Superior temporal gyrus (tissue), 1 donor: ENCODE results near the gene CEP126.
"Not testable (repeated sequence)": the region's sequence is repeated elsewhere in the genome, so short reads cannot be mapped to it uniquely, and the experiment has no call there.

Experiments used
- DNase-seq: peaks from one replicate; pipeline ENCODE4 v3.0.0-alpha.2; 2016; ENCODE audit errors: extremely low spot score

The CEP126 gene

DNA sequence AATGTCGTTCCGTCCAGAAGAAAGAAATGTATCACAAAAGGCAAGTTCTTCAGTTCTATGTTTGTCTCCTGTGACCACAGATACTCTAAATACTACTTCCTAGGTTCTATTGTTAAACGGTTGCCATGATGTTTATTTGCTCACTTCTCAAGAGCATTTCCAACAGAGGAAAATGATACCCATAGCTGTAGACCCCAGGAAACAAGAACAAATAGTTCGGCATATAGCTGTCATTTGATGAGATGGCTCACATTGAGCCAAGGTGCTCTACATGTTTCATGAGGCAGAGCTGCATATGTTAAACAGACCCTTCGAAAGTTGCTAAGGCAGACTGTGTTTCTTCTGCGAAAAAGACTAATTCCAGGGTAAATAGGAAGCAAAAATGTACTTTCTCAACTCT lies 16.9 kb downstream of the CEP126 start:
- no peak for DNase-seq

GRCh38 chr11:101940901-101941520 lies 26.2 kb downstream of the CEP126 start:
- no peak for DNase-seq

DNA sequence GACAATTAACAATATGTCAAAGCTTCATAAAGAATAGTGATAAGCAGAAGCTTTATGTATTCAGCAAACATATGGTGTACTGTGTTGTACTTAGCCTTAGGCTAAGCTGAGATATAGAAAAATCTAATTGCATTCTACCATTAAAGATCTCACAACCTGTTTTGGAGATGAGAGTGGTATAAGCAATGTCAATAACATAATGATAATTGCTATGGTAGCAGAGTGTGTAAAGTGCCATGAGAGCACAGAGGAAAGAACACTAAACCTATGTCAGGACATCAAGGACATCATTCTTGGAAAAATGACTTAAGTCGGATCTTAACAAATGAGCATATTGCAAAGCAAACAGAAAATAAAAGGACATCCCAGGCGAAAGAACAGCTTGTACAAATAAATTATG lies 30.1 kb downstream of the CEP126 start:
- DNase-seq, result no peak

- no peak for DNase-seq
These were observed 30.6 kb downstream of the CEP126 start for GRCh38 chr11:101945448-101945847.

DNA sequence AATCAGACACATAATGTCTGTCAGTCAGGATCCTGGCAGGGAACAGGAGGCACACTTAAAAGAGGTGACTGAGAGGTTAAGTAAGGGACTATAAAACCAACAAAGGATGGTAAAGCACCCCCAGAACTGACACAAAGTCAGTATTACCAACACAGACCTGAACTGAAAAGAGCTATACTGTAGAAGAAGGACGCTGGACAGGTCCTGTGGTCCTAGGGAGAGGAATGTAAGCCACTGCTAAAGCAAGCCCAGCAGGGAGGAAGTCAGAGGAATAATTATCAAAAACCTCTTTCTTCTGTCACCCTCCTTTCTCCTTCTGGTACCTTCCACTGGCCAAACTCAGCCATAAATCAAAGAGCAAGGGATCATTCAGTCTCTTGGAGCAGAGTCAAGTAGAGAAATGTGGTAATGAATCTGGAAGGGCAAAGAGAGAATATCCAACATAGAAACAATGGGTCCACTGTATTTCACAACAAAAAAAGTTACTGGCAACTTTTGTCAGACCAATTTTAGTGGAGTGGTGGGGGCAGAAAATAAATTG lies 34.9 kb downstream of the CEP126 start:
- DNase-seq, result no peak

- DNase-seq, result no peak
These were observed 40.5 kb downstream of the CEP126 start for GRCh38 chr11:101955278-101955677.

DNA sequence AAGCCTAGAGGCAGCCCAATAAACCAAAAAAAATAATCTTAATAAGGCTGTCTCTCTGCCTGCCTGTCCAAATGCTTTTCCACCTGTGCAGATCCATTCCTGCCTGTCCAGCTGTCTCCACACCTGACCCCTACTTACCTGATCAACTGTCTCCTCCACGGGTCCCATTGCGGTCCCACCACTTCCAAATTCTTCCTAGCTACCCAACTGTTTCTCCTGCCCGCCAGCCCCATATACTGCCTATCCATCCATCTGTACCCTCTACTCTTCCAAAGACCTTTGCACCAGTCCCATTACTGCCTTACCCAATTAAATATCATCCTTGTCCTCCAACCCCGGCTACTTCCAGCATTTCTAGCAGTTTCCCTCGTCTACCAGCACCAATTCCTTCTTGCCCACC lies 40.9 kb downstream of the CEP126 start:
- DNase-seq, result no peak

GRCh38 chr11:101960231-101960630 lies 45.4 kb downstream of the CEP126 start:
- DNase-seq, result no peak

- not testable (repeated sequence) for DNase-seq
These were observed 49.4 kb downstream of the CEP126 start for GRCh38 chr11:101964200-101964599.

DNA sequence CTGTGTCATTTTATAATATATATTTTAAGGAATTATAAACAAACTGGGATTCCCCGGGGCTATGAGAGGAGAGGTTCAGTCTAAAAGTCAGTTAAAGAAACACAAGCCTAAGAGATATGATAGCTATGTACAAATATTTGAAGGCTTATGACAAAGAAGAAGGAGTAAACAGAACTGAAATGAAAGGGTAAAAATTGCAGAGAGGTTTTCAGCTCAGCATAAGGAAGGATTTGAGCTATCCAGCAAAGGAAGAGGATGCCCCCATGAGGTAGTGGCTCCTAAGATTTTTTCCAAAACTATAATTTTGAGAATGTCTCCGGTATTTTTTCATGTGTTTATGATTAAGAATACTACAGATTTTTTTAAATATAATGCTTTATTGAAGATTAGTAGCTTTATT lies 59.4 kb downstream of the CEP126 start:
- DNase-seq, result no peak

- no peak for DNase-seq
These were observed 60.0 kb downstream of the CEP126 start for GRCh38 chr11:101974771-101975170.

GRCh38 chr11:101975734-101976133 lies 60.9 kb downstream of the CEP126 start:
- no peak for DNase-seq

DNA sequence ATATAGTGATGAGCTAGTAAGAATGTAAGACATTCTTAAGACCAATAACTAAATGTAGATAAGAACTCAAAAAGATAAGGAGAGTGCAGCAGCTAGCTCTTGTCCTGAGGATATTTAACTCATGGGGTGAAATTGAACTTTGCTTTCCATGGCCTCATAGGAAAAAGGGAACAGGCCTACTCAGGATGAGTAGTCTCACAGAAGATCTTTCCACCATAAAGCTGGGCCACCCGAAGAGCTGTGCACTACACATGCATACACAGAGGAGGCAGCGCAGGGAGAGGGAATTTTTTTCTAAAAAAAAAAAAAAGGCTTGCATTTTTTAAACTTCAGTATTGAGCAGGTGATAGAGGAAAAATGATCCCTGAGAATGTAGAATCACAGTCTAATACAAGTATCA lies 72.6 kb downstream of the CEP126 start:
- DNase-seq, result no peak

GRCh38 chr11:101993172-101993571 lies 78.4 kb downstream of the CEP126 start:
- no peak for DNase-seq

DNA sequence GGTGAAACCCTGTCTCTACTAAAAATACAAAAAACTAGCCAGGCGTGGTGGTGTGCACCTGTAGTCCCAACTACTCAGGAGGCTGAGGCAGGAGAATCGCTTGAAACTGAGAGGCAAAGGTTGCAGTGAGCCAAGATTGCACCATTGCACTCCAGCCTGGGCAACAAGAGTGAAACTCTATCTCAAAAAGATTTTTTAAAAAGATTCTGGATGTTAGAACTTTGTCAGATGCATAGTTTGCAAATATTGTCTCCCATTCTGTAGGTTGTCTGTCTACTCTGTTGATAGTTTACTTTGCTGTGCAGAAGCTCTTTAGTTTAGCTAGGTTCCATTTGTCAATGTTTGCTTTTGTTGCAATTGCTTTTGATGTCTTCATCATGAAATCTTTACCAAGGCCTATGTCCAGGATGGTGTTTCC lies 79.3 kb downstream of the CEP126 start:
- not testable (repeated sequence) for DNase-seq

GRCh38 chr11:101996111-101996510 lies 81.3 kb downstream of the CEP126 start:
- no peak for DNase-seq

- no peak for DNase-seq
These were observed 87.0 kb downstream of the CEP126 start for GRCh38 chr11:102001657-102002338.

DNA sequence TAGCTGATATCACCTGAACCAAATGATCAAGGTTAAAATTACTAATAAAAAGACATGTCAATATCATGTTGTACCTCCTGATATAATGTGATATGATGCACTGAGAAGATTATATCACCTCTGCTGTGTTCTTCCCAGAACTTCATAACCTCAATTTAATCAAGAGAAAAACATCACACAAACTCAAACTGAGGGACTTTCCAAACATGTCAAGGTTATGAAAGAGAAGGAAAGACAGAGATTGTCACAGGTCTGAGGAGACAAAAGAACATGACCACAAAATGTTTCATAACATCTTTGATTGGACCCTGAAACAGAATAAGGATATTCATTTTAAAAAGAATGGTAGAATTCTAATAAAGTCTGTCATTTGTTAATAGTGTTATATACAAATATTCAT lies 89.4 kb downstream of the CEP126 start:
- no peak for DNase-seq

DNA sequence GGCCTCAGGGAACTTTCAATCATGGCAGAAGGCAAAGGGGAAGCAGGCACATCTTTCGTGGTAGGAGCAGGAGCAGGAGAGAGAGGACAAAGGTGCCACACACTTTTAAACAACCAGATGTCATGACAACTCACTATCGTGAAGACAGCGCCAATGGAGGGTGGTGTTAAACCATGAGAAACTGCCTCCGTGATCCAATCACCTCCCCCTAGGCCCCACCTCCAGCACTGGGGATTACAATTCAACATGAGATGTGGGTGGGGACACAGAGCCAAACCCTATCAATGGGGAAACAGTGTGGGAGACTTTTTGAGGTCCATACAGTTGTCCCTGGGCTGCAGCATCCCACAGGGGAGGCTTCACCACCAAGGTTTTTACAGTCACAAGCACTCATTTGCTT lies 90.5 kb downstream of the CEP126 start:
- no peak for DNase-seq

DNA sequence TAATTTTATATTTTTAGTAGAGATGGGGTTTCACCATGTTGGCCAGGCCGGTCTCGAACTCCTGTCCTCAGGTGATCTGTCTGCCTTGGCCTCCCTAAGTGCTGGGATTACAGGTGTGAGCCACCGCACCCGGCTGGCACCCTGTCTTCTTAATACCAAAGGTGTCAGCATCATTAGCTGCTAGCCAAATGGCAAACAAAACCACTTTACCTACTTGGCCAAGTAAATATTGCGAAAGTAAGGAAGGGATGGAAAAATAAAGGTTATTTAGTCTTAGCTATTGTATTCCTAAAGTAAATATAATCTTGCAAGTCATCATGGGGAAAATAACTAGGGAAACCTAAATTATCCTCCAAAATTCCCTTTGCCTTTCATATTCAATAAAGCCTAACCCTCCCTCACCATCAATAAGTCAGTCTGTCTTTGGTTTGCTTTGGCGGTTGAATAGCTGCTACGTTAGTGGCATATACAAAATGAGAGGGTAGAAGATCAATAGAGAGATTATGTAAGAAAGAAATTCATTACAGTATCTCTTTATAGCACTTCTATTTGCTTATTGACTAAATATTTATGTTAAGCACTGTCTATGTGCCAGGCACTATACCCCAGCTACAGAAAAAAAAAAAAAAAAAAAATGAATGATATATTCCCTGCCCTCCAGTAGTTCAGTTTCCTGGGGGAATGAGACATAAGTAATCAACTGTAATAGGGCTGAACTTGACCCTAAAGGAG lies 92.2 kb downstream of the CEP126 start:
- DNase-seq, result no peak

DNA sequence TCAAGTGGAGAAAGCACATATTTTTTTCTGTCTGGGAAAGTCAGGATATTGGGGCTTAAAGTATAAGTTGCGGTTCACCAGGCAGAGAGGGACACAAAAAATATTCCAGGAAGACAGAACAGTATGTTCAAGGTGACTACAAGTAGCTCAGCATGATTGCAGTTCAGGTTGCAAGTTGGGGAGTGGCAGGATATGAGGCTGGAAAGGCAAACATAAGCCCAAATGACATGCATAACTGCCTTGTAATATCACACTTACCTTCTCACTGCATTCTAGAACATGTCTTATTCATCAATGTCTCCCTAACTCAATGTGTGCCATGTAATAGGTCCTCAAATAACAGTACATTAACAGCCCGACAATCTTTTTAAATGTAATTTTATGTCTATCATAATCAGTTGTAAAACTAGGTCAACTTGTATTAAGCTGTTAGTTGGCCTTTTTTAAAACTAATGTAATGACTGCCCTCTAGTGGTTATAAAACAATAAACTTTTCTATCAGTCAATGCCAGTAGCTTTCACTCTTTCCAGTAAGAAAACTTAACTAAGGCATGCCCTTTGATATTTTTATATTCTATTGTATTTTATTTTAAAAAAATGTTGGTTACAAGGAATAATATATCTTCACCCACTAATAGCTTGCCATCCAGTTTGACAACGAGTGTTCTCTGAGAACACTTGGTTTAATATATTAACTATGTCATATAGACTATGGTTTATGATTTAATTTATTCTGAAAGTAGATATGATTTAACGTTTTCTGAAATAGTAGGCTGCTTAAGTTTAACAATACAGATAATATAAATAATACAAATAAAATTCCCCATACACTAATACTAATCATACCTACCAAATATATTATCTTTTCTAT lies 93.0 kb downstream of the CEP126 start:
- DNase-seq, result peak; percentile 87
